MM.1S (cell line): ENCODE measurements around the gene KRTAP10-3.
"Not testable (repeated sequence)": the region's sequence is repeated elsewhere in the genome, so short reads cannot be mapped to it uniquely, and the experiment has no call there.

Source experiments
- DNase-seq: peaks from one replicate; pipeline ENCODE4 v3.0.0-alpha.2; 2015
- H2AFZ ChIP-seq: fragments of 300-600 bp; sonication (generic); 2 replicates; pipeline ENCODE4 v1.6.0; 2016; ENCODE audit warnings: antibody characterized with exemption, low read length
- H3F3A ChIP-seq: fragments of 300-600 bp; sonication (generic); 2 replicates; pipeline ENCODE4 v1.6.1; 2016; ENCODE audit warnings: mild to moderate bottlenecking, antibody characterized with exemption, low read length, moderate library complexity, mixed read lengths; ENCODE audit not compliant: insufficient read depth
- H3K27ac ChIP-seq: fragments of 300-600 bp; sonication (generic); 2 replicates; pipeline ENCODE4 v1.5.1; 2016; ENCODE audit warnings: mild to moderate bottlenecking, low read length
- H3K27me3 ChIP-seq: fragments of 300-600 bp; sonication (generic); replicated peaks from 2 replicates; pipeline ENCODE4 v1.6.0; 2016; ENCODE audit warnings: low read length; ENCODE audit not compliant: insufficient read depth
- H3K36me3 ChIP-seq: fragments of 300-600 bp; sonication (generic); replicated peaks from 2 replicates; pipeline ENCODE4 v1.6.1; 2016; ENCODE audit warnings: mild to moderate bottlenecking, low read length, mixed read lengths; ENCODE audit not compliant: insufficient read depth
- H3K4me1 ChIP-seq: fragments of 300-600 bp; sonication (generic); 2 replicates; pipeline ENCODE4 v1.6.1; 2016; ENCODE audit warnings: low read length, mixed read lengths
- H3K4me2 ChIP-seq: fragments of 300-600 bp; sonication (generic); 2 replicates; pipeline ENCODE4 v1.6.0; 2016; ENCODE audit warnings: low read depth, low read length
- H3K4me3 ChIP-seq: fragments of 300-600 bp; sonication (generic); 2 replicates; pipeline ENCODE4 v1.5.1; 2016; ENCODE audit warnings: low read length, mixed read lengths
- H3K79me2 ChIP-seq: fragments of 300-600 bp; sonication (generic); 2 replicates; pipeline ENCODE4 v1.6.1; 2016; ENCODE audit warnings: mixed run types, low read length, mixed read lengths
- H3K9ac ChIP-seq: fragments of 300-600 bp; sonication (generic); 2 replicates; pipeline ENCODE4 v1.6.1; 2016; ENCODE audit warnings: low read length, mixed read lengths
- H3K9me2 ChIP-seq: fragments of 300-600 bp; sonication (generic); replicated peaks from 2 replicates; pipeline ENCODE4 v1.6.1; 2016; ENCODE audit warnings: mild to moderate bottlenecking, low read length, mixed read lengths; ENCODE audit not compliant: insufficient read depth
- H3K9me3 ChIP-seq: fragments of 300-600 bp; sonication (generic); replicated peaks from 2 replicates; pipeline ENCODE4 v1.6.1; 2016; ENCODE audit warnings: mild to moderate bottlenecking, low read length, mixed read lengths; ENCODE audit not compliant: insufficient read depth
- H4K20me1 ChIP-seq: fragments of 300-600 bp; sonication (generic); 2 replicates; pipeline ENCODE4 v1.6.1; 2016; ENCODE audit warnings: mild to moderate bottlenecking, low read length, moderate library complexity, mixed read lengths; ENCODE audit not compliant: insufficient read depth
- EZH2 ChIP-seq: fragments of 300-600 bp; sonication (generic); optimal IDR thresholded peaks from 2 replicates; pipeline ENCODE3; 2017; ENCODE audit warnings: low read depth, mild to moderate bottlenecking, antibody characterized with exemption, low read length, mixed read lengths
- EZH2phosphoT487 ChIP-seq: fragments of 300-600 bp; sonication (generic); IDR thresholded peaks from 2 replicates; pipeline ENCODE4 v1.6.1; 2018; ENCODE audit warnings: antibody characterized with exemption, low read length
- TF ChIP-seq, protein P1 (sequence below): fragments of 300-600 bp; sonication (generic); IDR thresholded peaks from 2 replicates; pipeline ENCODE4 v1.5.1; 2016; ENCODE audit warnings: antibody characterized with exemption, low read length, mixed read lengths

KRTAP10-3 gene

GRCh38 chr21:44575307-44576024 lies 16.9 kb upstream of the KRTAP10-3 start:
- DNase-seq, result no peak
- Histone ChIP-seq H3K9ac (no peak overlapping the region), H2AFZ (no peak overlapping the region), H3K4me2 (no peak overlapping the region), H3F3A (no peaks in the 10 kb centered on the region), H3K79me2 (no peaks in the 10 kb centered on the region), H3K36me3 (no peaks in the 10 kb centered on the region), H3K4me1 (no peaks in the 10 kb centered on the region), H3K4me3 (no peak overlapping the region), H3K27ac (no peak overlapping the region), H3K9me2 (no peaks in the 10 kb centered on the region), H3K9me3 (no peaks in the 10 kb centered on the region), H3K27me3 (peaks cover 94% of the 10 kb centered on the region), H4K20me1 (no peaks in the 10 kb centered on the region)
- TF ChIP-seq, protein P1, sequence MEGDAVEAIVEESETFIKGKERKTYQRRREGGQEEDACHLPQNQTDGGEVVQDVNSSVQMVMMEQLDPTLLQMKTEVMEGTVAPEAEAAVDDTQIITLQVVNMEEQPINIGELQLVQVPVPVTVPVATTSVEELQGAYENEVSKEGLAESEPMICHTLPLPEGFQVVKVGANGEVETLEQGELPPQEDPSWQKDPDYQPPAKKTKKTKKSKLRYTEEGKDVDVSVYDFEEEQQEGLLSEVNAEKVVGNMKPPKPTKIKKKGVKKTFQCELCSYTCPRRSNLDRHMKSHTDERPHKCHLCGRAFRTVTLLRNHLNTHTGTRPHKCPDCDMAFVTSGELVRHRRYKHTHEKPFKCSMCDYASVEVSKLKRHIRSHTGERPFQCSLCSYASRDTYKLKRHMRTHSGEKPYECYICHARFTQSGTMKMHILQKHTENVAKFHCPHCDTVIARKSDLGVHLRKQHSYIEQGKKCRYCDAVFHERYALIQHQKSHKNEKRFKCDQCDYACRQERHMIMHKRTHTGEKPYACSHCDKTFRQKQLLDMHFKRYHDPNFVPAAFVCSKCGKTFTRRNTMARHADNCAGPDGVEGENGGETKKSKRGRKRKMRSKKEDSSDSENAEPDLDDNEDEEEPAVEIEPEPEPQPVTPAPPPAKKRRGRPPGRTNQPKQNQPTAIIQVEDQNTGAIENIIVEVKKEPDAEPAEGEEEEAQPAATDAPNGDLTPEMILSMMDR, result no peak
- TF ChIP-seq EZH2phosphoT487 (no peak), EZH2 (no peak)

GRCh38 chr21:44574457-44575306 lies 16.1 kb upstream of the KRTAP10-3 start:
- Histone ChIP-seq H3K79me2 (no peaks in the 10 kb centered on the region), H2AFZ (no peak overlapping the region), H3F3A (no peaks in the 10 kb centered on the region), H3K4me2 (no peak overlapping the region), H3K4me1 (no peaks in the 10 kb centered on the region), H4K20me1 (no peaks in the 10 kb centered on the region), H3K4me3 (no peak overlapping the region), H3K27ac (no peak overlapping the region), H3K9me3 (no peaks in the 10 kb centered on the region), H3K36me3 (no peaks in the 10 kb centered on the region), H3K9ac (no peak overlapping the region), H3K9me2 (no peaks in the 10 kb centered on the region), H3K27me3 (peaks cover 94% of the 10 kb centered on the region)
- TF ChIP-seq, protein P1, result 0 out of 2 replicates have a peak, but pooled peaks have one; percentile 4
- no peak for TF ChIP-seq EZH2phosphoT487
- DNase-seq, result no peak

- not testable (repeated sequence) for H3K79me2 ChIP-seq, H3K9ac ChIP-seq, DNase-seq, H3K4me3 ChIP-seq, H3K9me3 ChIP-seq, H3K4me2 ChIP-seq, H3K27ac ChIP-seq, H4K20me1 ChIP-seq, H3K36me3 ChIP-seq, H3K9me2 ChIP-seq, H2AFZ ChIP-seq, H3K4me1 ChIP-seq, H3F3A ChIP-seq
- peaks cover 94% of the 10 kb centered on the region for H3K27me3 ChIP-seq
Measured at GRCh38 chr21:44573630-44574456, 15.2 kb upstream of the KRTAP10-3 start, which contains the start of gene KRTAP10-4. Gene KRTAP10-4 (plus strand): TSS chr21:44573729. CDS start chr21:44573759, 30 bp downstream.
